Activated T-cell treated with anti-CD3 and anti-CD28 coated beads, Interleukin-2, amount 50 U/mL, for 48 hours (primary cell): ENCODE results near the gene HINT1.
"Not testable (repeated sequence)": the region's sequence is repeated elsewhere in the genome, so short reads cannot be mapped to it uniquely, and the experiment has no call there.

Experiments
- DNase-seq, 2 experiments: peaks; one replicate each; pipeline ENCODE4 v3.0.0-alpha.2; 2020

Gene HINT1

DNA sequence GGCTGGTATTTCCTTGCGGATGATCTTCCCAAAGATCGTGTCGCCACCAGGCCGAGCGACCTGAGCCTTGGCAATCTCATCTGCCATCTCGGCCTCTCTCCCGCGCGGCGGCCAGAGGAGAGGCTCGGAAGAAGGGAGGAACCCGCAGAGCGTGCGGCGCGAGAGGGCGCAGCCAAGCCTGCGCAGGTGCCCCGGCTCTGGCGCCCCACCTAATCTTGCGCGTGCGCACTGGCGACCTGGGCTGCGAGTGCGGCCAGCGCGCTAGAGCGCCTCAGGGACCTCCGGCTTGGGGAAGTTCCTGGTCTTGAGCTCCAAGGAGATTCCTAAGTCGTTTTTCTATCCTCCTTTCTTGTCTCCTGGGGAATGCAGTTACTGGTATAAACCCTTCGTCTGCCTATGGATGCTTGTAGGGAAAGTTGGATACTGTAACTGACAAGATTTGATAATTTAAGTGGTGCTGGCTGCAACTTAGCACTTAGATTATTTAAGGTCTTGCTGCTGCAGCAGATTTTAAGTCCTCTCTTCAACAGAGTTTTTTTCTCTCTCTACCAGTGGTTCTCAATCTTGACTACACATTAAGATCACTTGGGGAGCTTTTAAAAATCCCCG, at the start of gene HINT1:
HINT1 (minus strand) TSS at position 138 of the 609 bp plus-strand sequence; CDS start at position 87, 51 bp downstream.
- DNase-seq: peak; percentile 95

DNA sequence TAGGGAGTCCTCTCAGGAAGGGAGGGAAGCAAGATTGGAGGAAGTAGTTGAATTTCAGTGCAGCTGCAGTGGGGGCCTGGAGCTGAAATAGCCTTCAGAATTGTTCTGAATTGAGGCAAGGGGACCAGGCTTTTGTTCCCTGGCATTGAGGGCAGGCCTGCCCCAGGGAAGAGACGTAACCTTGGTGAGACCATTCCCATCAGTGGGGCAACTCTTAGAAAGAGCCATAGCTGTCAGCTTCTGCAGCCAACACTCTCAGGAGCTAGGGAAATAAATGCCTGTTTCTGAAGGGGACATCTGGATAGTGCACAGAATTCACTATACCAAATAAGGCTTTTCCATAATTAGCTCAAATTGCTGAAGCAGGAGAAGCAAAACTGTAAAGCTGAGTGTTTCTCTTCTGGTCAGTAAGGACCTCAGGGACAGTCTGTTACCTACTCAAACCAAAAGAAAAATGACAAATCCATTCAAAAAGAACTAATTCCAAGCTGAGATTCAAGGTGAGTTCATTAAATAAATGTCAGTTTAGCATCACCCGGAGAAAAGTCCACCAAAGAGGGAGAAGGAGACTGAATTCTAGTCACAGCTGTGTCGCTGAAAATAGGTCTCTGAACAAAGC, 49.7 kb upstream of the HINT1 start:
- no peak for DNase-seq

DNA sequence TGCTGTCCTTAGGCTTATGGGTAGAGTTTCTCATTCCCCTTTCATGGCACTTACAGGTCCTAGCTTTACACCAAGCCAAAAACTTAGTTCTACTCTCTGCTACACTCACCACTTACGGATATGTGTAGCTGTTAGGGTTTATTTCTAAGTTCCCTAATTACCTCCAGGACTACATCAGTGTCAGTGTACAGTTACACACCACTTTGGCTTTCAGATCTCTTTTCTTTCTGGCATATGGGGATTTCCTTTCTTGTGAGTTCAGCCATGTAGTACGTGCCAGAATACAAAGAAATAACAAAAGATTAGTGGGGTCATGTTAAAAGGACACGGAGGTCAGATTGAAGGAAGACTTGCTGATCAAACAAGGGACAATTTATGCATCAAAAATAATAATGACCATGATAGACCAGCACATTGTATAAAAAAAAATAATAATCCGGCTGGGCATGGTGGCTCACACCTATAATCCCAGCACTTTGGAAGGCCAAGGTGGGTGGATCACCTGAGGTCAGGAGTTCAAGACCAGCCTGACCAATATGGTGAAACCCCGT, 47.5 kb upstream of the HINT1 start:
- no peak for DNase-seq

DNA sequence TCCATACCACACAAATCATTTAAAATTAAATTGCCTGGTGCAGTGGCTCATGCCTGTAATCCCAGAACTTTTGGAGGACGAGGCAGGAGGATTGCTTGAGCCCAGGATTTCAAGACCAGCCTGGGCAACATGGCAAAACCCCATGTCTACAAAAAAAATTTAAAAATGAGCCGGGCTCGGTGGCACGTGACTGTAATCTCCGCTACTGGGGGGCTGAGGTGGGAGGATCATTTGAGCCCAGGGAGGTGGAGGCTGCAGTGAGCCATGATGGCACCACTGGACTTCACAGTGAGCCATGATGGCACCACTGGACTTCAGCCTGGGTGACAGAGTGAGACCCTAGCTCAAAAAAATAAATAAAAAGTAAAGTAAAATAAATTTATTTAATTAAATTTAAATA, 46.6 kb upstream of the HINT1 start:
- DNase-seq: no peak

DNA sequence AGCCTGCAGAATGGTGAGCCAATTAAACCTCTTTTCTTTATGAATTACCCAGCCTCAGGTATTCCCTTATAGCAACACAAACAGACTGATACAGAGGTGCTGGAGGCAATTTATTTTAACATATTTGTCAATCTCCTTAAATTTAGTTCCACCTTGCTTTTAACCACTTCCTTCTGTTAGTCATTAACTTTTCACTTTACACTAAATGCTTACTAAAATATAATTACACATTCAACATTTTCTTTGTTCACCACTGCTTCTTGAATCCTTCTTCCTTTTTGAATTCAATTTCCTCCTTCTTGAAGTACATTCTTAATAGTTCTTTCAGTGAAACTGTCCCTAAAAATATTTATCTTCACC, 45.1 kb upstream of the HINT1 start:
- no peak for DNase-seq

DNA sequence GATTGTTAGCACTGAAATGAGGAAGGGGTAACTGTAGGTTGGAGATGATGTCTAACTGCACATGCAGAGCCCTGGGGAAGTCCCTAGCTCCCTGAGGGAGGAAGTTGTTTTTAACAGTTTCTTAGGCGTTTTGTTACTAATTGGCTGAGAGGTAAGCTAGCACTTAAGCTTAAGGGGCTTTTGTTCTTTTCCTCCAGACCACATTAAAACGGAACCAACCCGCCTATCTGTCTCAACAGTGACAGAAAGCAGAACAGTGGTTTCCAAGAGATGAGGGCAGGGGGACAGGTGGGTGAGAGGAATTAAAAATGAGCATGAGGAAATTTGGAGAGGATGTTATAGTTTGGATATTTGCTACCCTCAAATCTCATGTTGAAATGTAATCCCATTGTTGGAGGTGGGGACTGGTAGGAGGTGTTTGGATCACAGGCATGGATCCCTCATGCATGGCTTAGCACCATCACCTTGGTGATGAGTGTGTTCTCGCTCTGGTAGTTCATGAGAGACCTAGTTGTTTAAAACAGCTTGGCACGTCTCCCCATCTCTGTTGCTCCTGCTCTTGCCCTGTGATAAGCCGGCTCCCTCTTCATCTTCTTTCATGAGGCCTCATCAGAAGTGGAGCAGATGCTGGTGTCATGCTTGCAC, 44.6 kb upstream of the HINT1 start:
- DNase-seq: peak; percentile 44 to 52

DNA sequence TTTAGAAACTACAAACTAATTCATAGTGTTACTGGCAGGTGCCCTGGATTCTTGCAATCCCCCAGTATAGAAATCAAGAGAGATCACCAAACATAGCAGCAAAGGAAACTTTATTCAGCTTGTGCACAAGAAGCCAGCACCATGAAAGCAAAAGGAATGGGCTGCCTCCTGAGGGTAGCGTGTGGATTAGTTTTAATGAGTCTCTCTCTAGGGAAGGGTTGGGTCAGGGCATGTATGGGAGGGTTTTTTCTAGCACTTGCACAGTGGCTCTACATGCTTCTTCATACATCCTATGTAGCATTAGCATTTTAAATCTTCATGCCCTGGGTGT, 44.1 kb upstream of the HINT1 start:
- DNase-seq: no peak

DNA sequence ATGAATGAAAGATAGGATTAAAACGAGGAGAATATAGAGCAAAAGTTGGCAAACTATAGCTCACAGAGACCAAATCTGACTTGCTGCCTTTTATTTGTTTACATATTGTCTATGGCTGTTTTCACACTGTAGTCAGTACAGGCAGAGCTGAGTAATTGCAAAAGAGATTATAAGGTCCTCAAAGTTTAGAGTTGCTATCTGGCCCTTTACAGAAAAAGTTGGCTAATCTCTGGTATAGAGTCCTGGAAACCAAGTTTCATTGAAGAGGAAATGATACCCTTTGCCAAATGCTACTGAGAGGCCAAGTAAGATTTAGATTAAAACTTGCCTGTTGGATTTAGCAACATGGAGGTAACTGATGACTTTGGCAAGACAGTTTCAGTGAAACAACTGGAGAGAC, 41.7 kb upstream of the HINT1 start:
- DNase-seq: no peak

DNA sequence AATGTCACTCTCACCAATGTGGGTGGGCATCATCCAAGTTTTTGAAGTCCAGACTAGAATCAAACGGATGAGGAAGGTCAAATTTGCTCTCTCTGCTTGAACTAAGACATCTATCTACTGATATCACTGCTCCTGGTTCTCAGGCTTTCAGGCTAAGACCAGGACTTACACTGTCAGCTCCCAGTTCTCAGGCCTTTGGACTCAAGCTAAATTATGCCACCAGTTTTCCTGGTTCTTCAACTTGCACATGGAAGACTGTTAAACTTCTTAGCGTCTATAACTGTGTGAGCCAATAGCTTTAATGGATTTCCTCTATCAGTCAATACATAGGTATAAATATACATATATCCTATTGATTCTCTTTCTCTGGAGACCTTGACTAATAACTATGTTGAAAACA, 41.0 kb upstream of the HINT1 start:
- DNase-seq: no peak

DNA sequence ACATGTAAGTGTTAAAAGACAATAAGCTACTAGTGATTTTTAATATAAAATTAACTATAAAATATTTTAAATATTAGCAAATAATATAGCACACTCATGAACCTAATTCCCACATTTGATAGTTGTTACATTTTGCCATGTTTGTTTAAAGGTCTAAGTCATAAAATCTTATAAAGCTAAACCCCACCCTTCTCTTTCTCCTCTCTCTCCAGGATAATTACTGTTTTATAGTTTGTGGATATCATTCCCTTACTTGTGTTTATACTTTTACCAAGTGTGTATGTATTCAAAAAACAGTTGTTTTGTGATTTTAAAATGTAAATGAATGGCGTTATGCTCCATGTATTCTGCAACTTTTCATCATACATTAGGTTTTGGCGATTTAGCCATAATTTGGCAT, 39.9 kb upstream of the HINT1 start:
- DNase-seq: no peak

DNA sequence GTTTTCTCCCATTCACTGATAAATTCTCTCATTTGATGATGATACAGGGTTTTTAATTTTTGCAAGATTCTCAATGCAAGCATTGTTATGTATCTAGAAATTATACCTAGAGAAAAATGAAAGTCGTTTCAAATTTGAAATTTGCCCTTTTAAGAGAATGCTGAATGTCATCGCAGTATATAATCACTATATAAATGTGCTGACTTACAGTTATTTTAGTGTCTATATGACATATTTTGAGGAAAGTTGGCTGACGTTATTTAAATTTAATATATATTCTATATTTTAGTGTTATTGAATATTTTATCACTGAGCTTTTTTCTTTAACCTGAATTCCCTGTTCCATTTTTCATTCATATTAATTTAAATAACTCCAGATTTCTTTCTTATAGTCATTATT, 35.5 kb upstream of the HINT1 start:
- no peak for DNase-seq

DNA sequence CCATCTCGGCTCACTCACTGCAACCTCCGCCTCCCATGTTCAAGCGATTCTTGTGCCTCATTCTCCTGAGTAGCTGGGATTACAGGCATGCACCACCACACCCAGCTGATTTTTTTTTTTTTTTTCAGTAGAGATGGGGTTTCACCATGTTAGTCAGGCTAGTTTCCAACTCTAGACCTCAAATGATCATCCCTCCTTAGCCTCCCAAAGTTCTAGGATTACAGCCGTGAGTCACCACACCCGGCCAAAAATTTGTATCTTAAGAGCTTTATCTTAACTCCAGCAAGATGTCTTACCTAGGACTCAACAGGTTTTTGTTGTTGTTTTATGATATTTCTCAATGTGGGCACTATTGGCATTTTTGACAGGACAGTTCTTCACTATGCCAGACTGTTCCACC, 33.6 kb upstream of the HINT1 start:
- DNase-seq: no peak

DNA sequence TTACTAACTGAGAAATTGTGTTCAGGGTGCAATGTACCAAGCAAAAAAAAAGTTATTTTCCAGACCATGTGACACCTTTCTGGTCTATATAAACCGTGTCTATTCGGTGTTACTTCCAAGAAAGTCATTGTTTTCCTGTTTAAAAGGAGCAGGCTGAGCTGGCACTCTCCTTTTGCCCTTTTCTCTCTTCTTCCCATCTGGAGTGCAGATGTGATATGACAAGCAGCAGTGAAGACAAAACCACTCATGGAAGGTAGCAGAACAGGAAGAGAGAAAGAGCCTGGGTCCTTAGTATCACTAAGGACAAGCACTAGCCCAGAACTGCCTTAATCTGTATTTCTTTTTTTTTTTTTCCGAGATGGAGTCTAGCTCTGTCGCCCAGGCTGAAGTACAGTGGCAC, 31.3 kb upstream of the HINT1 start:
- no peak for DNase-seq

DNA sequence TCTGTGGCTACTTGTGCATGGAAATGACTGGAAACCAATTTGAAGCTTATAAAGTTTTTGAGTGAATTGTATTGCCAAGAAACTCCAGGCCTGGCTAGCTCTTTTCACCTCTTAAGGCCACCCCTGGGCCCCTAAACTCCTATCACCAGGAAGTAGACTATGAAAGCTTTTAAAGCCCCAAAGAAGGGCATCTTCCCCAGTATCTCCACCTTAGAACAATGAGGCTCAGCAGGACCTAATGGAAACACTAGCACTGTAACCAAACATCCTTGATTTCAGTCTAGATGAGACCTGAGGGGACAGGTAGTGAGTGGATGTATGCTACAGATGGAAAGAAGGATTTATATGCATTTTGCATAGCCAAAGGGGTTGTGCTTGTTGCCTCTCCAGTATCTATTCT, 30.6 kb upstream of the HINT1 start:
- DNase-seq: no peak

DNA sequence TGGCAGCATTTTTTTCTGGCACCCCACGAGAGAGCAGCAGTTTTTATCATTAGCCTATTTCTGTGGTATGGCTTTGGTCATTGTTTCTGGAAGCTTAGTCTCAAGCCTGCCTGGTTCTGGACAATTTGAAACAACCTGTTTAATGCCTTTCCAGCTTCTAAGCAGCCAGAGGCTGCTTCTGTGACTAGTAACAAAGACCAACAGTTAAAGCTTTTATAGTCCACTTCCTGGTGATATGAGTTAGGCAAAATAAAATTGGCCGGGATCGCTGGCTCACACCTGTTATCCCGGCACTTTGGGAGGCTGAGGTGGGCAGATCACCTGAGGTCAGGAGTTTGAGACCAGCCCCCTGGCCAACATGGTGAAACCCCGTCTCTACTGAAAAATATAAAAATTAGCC, 29.7 kb upstream of the HINT1 start:
- DNase-seq: no peak

DNA sequence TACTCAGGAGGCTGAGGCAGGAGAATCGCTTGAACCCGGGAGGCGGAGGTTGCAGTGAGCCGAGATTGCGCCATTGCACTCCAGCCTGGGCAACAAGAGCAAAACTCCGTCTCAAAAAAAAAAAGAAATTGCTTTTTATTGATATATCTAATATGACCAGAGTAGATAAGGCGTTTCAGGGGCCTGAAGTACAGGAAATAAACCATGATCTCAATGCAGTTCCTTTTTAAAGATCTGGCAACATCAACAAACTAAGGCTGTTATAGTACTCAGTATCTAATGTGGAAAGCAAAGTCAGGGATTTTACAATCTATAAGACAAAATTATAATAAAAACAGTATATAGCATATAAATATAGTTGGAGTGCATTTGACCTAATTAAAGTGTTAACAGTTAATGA, 28.8 kb upstream of the HINT1 start:
- not testable (repeated sequence) for DNase-seq

DNA sequence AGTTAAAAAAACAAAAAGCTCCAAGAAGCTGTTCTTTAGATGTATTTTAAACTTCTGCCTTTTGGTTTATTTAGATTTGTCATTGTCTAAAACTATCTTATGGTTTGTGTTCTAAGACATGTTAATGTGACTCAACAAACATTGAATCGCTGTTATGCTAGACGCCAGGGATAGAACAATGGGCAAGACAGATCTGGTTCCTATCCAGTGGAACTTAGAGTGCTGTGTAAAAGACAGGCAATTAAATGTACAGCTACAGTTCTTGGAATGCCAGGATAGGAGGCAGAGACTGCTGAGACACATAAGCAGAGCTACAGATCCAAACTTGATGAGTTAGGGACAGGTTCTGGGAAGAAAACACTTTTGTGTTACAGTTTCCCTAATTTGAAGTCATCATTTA, 28.1 kb upstream of the HINT1 start:
- no peak for DNase-seq

DNA sequence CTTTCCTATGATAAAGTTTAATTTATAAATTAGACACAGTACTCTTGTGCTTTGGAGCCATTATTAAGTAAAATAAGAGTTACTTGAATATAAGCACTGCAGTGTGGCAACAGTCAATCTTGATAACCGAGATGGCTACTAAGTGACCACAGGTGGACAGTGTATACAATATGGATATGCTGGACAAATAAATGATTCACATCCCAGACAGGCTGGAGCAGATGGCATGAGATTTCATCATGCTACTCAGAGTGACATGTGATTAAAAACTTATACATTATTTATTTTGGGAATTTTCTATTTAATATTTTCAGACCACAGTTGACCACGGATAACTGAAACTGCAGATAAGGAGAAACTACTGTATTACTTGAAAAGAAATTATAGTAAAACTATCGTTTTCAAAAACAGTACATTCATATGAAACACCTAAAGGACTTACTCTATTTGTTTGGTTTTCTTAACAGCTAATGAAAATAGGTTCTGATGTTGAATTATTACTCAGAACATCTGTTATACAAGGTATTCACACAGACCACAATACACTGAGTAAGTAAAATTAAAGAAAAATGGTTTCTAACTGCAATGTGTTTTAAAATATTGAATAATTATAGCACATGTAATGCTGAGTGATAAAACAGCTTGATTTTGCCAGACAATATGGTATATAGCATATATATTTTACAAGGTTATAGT, 21.7 kb upstream of the HINT1 start:
- DNase-seq: no peak

DNA sequence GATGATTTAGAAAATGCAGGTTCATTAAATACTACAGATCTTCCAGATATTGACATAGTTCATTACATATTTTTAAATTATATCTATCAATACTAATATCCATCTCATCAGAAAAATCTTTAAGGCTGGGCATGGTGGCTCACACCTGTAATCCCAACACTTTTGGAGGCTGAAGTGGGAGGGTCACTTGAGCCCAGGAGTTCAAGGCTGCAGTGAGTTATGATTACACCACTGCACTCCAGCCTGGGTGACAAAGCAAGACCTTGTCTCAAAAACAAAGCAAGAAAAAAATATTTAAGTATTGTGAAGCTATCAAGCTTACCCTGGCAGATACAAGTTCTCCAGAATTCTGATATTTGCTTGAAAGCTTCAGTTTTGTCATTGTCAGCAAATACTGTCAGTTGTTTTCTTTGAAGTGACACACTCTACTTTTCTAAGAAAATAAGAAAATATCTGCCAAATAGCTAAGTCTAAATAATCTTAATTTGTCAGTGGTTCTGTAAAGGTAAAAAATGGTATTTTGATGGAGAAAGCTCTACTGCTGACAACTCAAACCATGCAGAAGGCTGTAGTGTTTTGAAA, 20.6 kb upstream of the HINT1 start:
- DNase-seq: no peak

DNA sequence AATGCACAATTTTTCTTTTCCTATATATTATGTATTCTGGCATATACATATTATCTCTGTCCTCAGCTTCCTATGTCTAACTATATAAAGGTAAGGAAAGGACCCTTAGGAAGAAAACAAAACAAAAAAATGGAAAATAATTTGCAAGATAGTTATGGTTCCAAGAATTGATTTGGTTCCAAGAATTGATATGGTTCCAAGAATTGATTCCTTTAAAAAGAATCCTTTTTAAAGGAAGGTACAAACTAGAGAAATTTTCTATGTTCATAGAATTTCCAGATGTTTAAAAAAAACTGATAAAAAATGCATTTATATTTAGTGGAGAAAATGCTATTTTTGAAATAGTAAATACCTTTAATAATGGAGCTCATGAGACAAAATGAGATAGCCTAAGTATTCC, 17.8 kb upstream of the HINT1 start:
- DNase-seq: no peak

DNA sequence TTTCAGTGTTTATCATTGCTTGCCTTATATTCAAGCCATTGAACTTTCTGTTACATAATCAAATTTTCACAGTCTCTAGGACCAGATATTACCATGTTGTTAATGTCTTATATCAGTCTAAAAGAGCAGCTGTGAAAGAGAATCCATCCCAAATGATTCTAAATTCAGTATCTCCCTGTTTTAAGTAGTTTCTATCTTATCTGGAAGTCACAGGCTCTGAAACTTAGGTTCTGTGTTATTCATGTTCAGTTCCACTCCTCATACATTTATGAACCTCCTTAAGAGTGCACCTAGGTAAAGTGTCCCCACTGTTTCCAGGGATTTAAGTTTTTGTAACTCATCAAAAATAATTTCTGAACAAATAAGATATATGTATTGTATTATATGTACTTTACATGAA, 15.4 kb upstream of the HINT1 start:
- no peak for DNase-seq

DNA sequence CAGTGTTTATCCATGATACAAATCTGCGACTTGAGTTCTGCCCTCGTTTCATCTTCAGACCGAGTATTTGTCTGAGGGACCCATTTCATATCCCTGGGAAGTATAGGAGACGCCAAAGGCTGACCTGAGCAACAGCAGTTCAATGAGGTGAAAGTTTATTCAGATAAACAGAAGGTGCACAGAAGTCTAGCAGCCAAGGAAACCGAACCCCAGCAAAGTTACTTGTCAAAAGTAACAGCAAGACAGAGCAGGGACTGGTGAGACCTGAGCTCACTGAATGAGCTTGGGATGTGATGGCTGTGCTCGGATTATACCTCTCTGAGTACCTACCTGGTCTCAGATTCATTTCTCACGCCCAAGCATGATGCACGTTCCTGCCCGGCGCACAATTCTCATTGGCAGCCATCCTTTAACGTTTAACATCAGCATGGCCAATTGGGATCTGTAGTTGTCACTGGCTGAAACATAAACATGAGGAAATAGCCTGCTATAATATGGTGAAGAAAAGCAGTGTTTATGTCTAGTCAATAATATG, 6.3 kb upstream of the HINT1 start:
- peak; percentile 42 to 47 for DNase-seq

DNA sequence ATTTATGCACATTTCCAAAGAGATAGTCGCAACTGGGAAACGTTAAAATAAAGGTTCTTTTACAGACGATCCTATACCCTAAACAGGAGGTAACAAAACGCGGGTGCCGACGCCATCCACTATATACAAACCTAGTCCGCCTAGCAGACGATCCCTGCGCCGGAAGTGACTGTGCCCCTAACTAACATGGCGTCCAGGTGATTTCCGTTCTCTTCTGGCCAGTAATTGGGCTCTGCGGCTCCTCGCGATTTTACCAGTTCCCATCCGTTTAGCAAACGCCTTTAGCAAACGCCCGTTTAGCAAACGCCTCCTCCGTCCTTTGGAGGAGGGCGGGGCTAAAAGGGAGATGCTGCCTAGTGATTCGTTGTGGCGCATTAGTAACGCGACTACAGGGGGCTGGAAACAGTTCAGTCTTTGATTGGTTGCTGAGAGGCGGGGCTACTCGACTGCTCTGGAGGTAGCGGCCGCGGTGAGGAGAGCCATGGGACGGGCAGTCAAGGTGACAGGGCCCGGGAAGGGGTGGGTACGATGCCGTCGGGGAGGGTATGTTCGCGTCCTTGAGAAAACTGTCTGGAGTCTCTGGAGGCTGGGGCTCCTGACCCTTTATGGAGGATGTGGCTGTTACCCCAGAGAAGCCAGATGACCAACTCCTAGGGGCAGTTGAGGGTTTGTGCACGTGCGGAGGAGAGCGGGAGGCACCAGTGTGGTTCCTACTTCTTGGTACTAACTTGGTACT, 5.7 kb upstream of the HINT1 start, which contains the start of gene LYRM7:
LYRM7 (plus strand) TSS at position 405 of the 736 bp plus-strand sequence; CDS start at position 482, 77 bp downstream.
- peak; percentile 93 to 94 for DNase-seq
